Ectodermal cell (in vitro differentiated cells): ENCODE measurements around the gene ZNF530.

Experiments used
- H3K27ac ChIP-seq: 2 replicates; pipeline ENCODE4 v1.7.0; 2013; ENCODE audit warnings: mild to moderate bottlenecking, low read depth, low read length; ENCODE audit not compliant: insufficient read depth, poor library complexity, severe bottlenecking
- H3K27me3 ChIP-seq: 2 replicates; pipeline ENCODE4 v1.7.0; 2013; ENCODE audit warnings: mild to moderate bottlenecking, low read length; ENCODE audit not compliant: insufficient read depth, control insufficient read depth, poor library complexity, severe bottlenecking
- H3K36me3 ChIP-seq: one replicate; pipeline ENCODE4 v1.7.0; 2013; ENCODE audit warnings: low read length; ENCODE audit not compliant: control insufficient read depth, insufficient read depth
- H3K4me1 ChIP-seq: one replicate; pipeline ENCODE4 v1.7.0; 2013; ENCODE audit warnings: low read length; ENCODE audit not compliant: control insufficient read depth, insufficient read depth
- H3K4me3 ChIP-seq: 2 replicates; pipeline ENCODE4 v1.7.0; 2013; ENCODE audit warnings: low read depth, low read length, control low read depth; ENCODE audit not compliant: insufficient read depth
- H3K9me3 ChIP-seq: 2 replicates; pipeline ENCODE4 v1.7.0; 2013; ENCODE audit warnings: mild to moderate bottlenecking, low read length, moderate library complexity; ENCODE audit not compliant: control insufficient read depth
- WGBS, 2 experiments: methylation state at CpG; one replicate each; pipeline ENCODE4 v1.1.7; 2013; ENCODE audit warnings: missing lambda C conversion rate in 2 of 2; 5-methylcytosine and 5-hydroxymethylcytosine counted together

The ZNF530 gene

GRCh38 chr19:57613941-57614743, 14.5 kb downstream of the ZNF530 start, which contains the start of gene ZNF134:
Gene ZNF134, plus strand, starts transcription at chr19:57614242. Its CDS starts 5,227 bp downstream, at chr19:57619469.
- 2% methylated on average over 64 of the region's 64 CpGs for whole genome bisulfite sequencing, 2 experiments
- peak within 1 kb of the TSS; percentile 48 for H3K27ac ChIP-seq

GRCh38 chr19:57615346-57615745, 15.7 kb downstream of the ZNF530 start:
- Histone ChIP-seq H3K9me3 (peaks cover 10% of the 10 kb centered on the region), H3K27ac (no peak overlapping the region), H3K27me3 (no peaks in the 10 kb centered on the region), H3K36me3 (peaks cover 52% of the 10 kb centered on the region), H3K4me3 (peak overlapping the region; percentile 100), H3K4me1 (no peaks in the 10 kb centered on the region)
- whole genome bisulfite sequencing, 2 experiments: 98 to 100% methylated on average over 3 of the region's 3 CpGs

More at GRCh38 chr19:57613941-57614743, 14.5 kb downstream of the ZNF530 start, which contains the start of gene ZNF134:
- H3K36me3 ChIP-seq: peaks cover 40% of the 10 kb centered on the region
- peak within 1 kb of the TSS; percentile 100 for H3K4me3 ChIP-seq
- peaks cover 3% of the 10 kb centered on the region for H3K9me3 ChIP-seq
- no peaks in the 10 kb centered on the region for H3K4me1 ChIP-seq
- no peaks in the 10 kb centered on the region for H3K27me3 ChIP-seq

DNA sequence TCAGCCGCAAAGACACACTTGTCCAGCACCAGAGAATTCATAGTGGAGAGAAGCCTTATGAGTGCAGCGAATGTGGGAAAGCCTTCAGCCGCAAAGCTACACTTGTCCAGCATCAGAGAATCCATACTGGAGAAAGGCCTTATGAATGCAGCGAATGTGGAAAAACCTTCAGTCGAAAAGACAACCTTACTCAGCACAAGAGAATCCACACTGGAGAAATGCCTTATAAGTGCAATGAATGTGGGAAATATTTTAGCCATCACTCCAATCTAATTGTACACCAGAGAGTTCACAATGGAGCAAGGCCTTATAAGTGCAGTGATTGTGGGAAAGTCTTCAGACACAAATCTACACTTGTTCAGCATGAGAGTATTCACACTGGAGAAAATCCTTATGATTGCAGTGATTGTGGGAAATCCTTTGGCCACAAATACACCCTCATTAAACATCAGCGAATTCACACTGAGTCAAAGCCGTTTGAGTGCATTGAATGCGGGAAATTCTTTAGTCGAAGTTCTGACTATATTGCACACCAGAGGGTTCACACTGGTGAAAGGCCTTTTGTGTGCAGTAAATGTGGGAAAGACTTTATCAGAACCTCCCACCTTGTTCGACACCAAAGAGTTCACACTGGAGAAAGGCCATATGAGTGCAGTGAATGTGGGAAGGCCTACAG, 21.1 kb downstream of the ZNF530 start:
- H3K4me1 ChIP-seq: no peaks in the 10 kb centered on the region
- H3K27ac ChIP-seq: no peak overlapping the region
- no peaks in the 10 kb centered on the region for H3K27me3 ChIP-seq
- 97% methylated on average over 10 of the region's 10 CpGs for WGBS, 2 experiments
- H3K9me3 ChIP-seq: peaks cover 22% of the 10 kb centered on the region
- no peak overlapping the region for H3K4me3 ChIP-seq
- H3K36me3 ChIP-seq: peaks cover 89% of the 10 kb centered on the region

GRCh38 chr19:57623091-57623490, 23.4 kb downstream of the ZNF530 start:
- H3K27me3 ChIP-seq: no peaks in the 10 kb centered on the region
- H3K27ac ChIP-seq: no peak overlapping the region
- peaks cover 22% of the 10 kb centered on the region for H3K9me3 ChIP-seq
- peaks cover 66% of the 10 kb centered on the region for H3K36me3 ChIP-seq
- no peak overlapping the region for H3K4me3 ChIP-seq
- no peaks in the 10 kb centered on the region for H3K4me1 ChIP-seq

DNA sequence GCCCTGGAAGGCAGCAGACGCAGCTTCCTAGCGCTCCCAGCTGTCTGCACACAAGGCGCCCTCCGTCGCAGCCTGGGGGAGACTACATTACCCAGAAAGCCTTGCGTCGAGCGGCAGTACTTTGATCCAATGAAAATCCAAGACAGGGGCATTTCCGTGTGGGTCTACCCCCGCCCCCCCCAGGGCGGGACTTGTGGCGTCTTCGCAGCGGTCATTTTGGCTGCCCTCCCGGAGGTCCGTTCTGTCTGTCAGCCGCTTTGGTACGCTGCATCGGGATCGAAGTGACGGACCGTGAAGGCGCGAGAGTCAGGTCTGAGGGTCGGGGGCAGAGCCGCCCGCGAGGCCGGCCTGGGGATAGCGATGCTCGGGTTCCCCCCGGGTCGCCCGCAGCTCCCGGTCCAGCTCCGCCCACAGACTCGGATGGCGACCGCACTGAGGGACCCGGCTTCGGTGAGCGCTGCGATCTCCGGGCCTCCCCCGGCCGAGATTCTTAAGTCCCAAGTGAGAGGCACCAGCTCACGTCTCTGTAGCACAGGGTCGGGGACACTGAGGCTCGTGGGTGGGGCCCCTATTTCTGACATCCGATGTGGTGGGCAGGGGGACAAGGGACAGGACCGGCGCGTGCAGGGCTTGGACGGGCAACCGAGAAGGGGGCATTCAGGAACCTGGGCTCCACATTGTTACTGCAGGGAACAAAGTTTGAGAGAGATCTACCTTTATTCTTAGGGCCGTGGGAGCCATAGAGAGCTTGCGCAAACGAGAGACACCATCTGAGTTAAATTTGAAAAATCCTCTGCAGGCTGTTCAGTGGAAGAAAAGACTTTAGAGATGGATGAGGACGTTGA, 33.5 kb downstream of the ZNF530 start, which contains the start of gene ZNF211:
TSS of gene ZNF211 (plus strand) at position 182 of the 845 bp plus-strand sequence. CDS start at position 361, 179 bp downstream.
- no peak within 1 kb of the TSS for H3K27ac ChIP-seq
- WGBS, 2 experiments: 3% methylated on average over 59 of the region's 59 CpGs

DNA sequence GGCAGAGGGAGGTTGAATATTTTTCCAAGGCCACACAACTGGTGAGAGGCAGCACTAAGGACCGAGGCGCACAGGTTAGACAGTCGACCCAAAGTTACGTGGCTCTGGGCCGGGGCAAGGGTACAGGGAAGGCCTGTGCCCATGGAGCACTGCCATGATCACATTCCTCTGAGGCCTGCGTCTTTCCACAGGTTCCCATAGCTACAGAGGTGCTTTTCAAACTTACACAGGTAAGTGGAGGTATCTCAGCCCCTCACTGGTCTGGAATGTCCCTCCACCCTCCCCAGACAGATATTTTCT, 34.1 kb downstream of the ZNF530 start:
- peaks cover 12% of the 10 kb centered on the region for H3K36me3 ChIP-seq
- no peak overlapping the region for H3K27ac ChIP-seq
- peak overlapping the region; percentile 81 for H3K4me3 ChIP-seq
- H3K9me3 ChIP-seq: no peaks in the 10 kb centered on the region
- WGBS, 2 experiments: 75 to 76% methylated on average over 6 of the region's 6 CpGs
- no peaks in the 10 kb centered on the region for H3K4me1 ChIP-seq
- no peaks in the 10 kb centered on the region for H3K27me3 ChIP-seq

More for the DNA sequence above, 33.5 kb downstream of the ZNF530 start, which contains the start of gene ZNF211:
- Histone ChIP-seq H3K36me3 (peaks cover 9% of the 10 kb centered on the region), H3K27me3 (no peaks in the 10 kb centered on the region), H3K4me1 (no peaks in the 10 kb centered on the region), H3K9me3 (no peaks in the 10 kb centered on the region), H3K4me3 (peak within 1 kb of the TSS; percentile 81)

GRCh38 chr19:57637379-57637778, 37.7 kb downstream of the ZNF530 start:
- no peaks in the 10 kb centered on the region for H3K9me3 ChIP-seq

GRCh38 chr19:57641715-57642234, 42.1 kb downstream of the ZNF530 start:
- Histone ChIP-seq H3K27ac (no peak overlapping the region), H3K27me3 (no peaks in the 10 kb centered on the region), H3K36me3 (peaks cover 46% of the 10 kb centered on the region), H3K4me3 (no peak overlapping the region), H3K9me3 (no peaks in the 10 kb centered on the region), H3K4me1 (no peaks in the 10 kb centered on the region)
- 92 to 95% methylated on average over 4 of the region's 4 CpGs for WGBS, 2 experiments

More at GRCh38 chr19:57637379-57637778, 37.7 kb downstream of the ZNF530 start:
- H3K27ac ChIP-seq: no peak overlapping the region
- WGBS, 2 experiments: 95 to 97% methylated on average over 4 of the region's 4 CpGs
- peaks cover 46% of the 10 kb centered on the region for H3K36me3 ChIP-seq
- H3K4me3 ChIP-seq: no peak overlapping the region
- no peaks in the 10 kb centered on the region for H3K4me1 ChIP-seq
- no peaks in the 10 kb centered on the region for H3K27me3 ChIP-seq

GRCh38 chr19:57642396-57643046, 42.8 kb downstream of the ZNF530 start:
- H3K27me3 ChIP-seq: no peaks in the 10 kb centered on the region
- no peak overlapping the region for H3K27ac ChIP-seq
- H3K9me3 ChIP-seq: no peaks in the 10 kb centered on the region
- no peak overlapping the region for H3K4me3 ChIP-seq
- no peaks in the 10 kb centered on the region for H3K4me1 ChIP-seq
- H3K36me3 ChIP-seq: peaks cover 46% of the 10 kb centered on the region
- 93 to 96% methylated on average over 3 to 4 of the region's 4 CpGs for WGBS, 2 experiments
